Smooth muscle cell (in vitro differentiated cells): Measurements from ENCODE around the gene TUBA1C. TPM values are rescaled to one million over a fixed set of nuclear protein-coding genes. Genes with fewer than 3 reads are reported as not detected.

Source experiments
- DNase-seq: peaks from one replicate; lab custom pipeline; 2025; ENCODE audit not compliant: unreplicated experiment; lab: John Stamatoyannopoulos, UW
- H2AFZ ChIP-seq: fragments of 200-600 bp; sonication (generic); 2 replicates; pipeline ENCODE4 v1.6.0; 2016; ENCODE audit warnings: antibody characterized with exemption, low read depth, mild to moderate bottlenecking
- H3F3A ChIP-seq: fragments of 200-600 bp; sonication (generic); 2 replicates; pipeline ENCODE4 v1.6.0; 2017; ENCODE audit warnings: antibody characterized with exemption, low read depth
- H3K27ac ChIP-seq: fragments of 200-600 bp; sonication (generic); 2 replicates; pipeline ENCODE4 v1.5.1; 2016; ENCODE audit warnings: low read depth, mild to moderate bottlenecking
- H3K27me3 ChIP-seq: fragments of 200-600 bp; sonication (generic); 2 replicates; pipeline ENCODE4 v1.6.1; 2016; ENCODE audit warnings: low read depth, mild to moderate bottlenecking
- H3K36me3 ChIP-seq: fragments of 200-600 bp; sonication (generic); 2 replicates; pipeline ENCODE4 v1.5.1; 2016; ENCODE audit warnings: low read depth
- H3K4me1 ChIP-seq: fragments of 200-600 bp; sonication (generic); 2 replicates; pipeline ENCODE4 v1.5.1; 2016; ENCODE audit warnings: low read depth
- H3K4me2 ChIP-seq: fragments of 200-600 bp; sonication (generic); 2 replicates; pipeline ENCODE4 v1.6.0; 2016; ENCODE audit warnings: mild to moderate bottlenecking
- H3K4me3 ChIP-seq: fragments of 200-600 bp; sonication (generic); 2 replicates; pipeline ENCODE4 v1.5.1; 2016; ENCODE audit warnings: mild to moderate bottlenecking
- H3K79me2 ChIP-seq: fragments of 200-600 bp; sonication (generic); 2 replicates; pipeline ENCODE4 v1.6.0; 2016; ENCODE audit warnings: low read depth, mild to moderate bottlenecking
- H3K9ac ChIP-seq: fragments of 200-600 bp; sonication (generic); 2 replicates; pipeline ENCODE4 v1.6.0; 2016; ENCODE audit warnings: low read depth
- H3K9me3 ChIP-seq: fragments of 200-600 bp; sonication (generic); replicated peaks from 2 replicates; pipeline ENCODE4 v1.5.1; 2016; ENCODE audit warnings: low read depth
- H4K20me1 ChIP-seq: fragments of 200-600 bp; sonication (generic); 2 replicates; pipeline ENCODE4 v1.6.0; 2016; ENCODE audit warnings: low read depth
- WGBS: methylation state at CpG from one replicate; pipeline ENCODE4 v1.1.7; 2016; ENCODE audit warnings: low lambda C conversion rate; 5-methylcytosine and 5-hydroxymethylcytosine counted together
- polyA plus RNA-seq: library from polyadenylated mRNA; unstranded; fragments of >200 nt; fragmentation: Nextera tagmentation; extraction: Ambion mirVana; gene quantifications from 2 replicates; pipeline ENCODE4 v1.2.1, GENCODE V29; 2016
- total RNA-seq: library from RNA; depleted of rRNA; stranded (reverse); fragments of >200 nt; gene quantifications from 2 replicates; pipeline ENCODE4 v1.2.3, GENCODE V29; 2014
- TF ChIP-seq, protein P1 (sequence below): fragments of 200-600 bp; sonication (generic); IDR thresholded peaks from 2 replicates; pipeline ENCODE4 v1.5.1; 2017; ENCODE audit warnings: borderline replicate concordance, mild to moderate bottlenecking, antibody characterized with exemption; ENCODE audit not compliant: insufficient read depth, poor library complexity, severe bottlenecking

Gene TUBA1C
- total and polyA plus RNA-seq, 2 experiments from 2014 or later, result 284 to 586 TPM

DNA sequence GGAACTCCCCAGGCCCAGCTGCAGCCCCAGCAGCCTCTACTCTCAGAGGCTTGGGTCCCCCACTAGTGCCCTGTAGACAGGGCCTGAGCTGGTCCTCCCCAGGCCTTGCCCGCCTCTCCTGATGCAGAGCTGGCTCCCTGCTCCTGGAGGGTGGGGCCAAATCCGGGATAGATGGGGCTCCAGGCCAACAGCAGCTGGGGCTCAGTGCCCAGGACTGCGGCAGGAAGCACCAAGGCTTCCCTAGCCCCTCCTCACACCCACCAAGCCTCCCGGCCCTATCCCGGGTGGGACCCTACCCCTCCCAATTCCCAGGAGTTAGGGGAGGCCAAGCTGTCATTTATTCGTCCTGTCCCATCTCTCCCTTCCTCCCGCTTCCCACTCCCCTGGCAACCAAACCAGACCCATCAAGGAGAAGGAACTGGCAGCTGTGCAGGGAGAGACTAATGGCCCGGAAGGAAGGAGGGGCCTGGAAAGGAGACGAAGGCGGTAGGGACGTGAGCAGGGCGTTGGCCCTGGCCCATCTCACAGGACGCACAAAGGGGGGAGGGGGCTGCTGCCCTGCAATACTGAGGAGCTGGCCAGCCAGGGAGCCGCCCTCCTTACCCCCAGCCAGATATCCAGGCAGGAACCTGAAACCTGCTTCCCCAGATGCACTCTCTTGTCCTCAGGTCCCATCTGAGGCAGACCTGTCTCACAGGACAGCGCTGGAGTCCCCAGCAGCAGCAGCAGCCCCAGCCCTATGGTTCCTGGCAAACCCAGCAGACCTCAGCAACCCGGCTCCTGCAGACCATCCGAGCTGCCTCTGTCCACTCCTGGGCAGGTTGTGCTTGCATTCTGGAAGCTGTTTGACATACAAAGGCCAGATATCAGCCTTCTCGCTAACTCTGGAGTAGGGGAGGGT lies 28.4 kb downstream of the TUBA1C start:
- H3K4me2 ChIP-seq, result no peak overlapping the region
- no peaks in the 10 kb centered on the region for H4K20me1 ChIP-seq
- TF ChIP-seq, protein P1, sequence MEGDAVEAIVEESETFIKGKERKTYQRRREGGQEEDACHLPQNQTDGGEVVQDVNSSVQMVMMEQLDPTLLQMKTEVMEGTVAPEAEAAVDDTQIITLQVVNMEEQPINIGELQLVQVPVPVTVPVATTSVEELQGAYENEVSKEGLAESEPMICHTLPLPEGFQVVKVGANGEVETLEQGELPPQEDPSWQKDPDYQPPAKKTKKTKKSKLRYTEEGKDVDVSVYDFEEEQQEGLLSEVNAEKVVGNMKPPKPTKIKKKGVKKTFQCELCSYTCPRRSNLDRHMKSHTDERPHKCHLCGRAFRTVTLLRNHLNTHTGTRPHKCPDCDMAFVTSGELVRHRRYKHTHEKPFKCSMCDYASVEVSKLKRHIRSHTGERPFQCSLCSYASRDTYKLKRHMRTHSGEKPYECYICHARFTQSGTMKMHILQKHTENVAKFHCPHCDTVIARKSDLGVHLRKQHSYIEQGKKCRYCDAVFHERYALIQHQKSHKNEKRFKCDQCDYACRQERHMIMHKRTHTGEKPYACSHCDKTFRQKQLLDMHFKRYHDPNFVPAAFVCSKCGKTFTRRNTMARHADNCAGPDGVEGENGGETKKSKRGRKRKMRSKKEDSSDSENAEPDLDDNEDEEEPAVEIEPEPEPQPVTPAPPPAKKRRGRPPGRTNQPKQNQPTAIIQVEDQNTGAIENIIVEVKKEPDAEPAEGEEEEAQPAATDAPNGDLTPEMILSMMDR, result no peak
- DNase-seq, result no peak
- no peaks in the 10 kb centered on the region for H3K9me3 ChIP-seq
- no peaks in the 10 kb centered on the region for H3F3A ChIP-seq
- H3K9ac ChIP-seq, result no peak overlapping the region
- no peaks in the 10 kb centered on the region for H3K79me2 ChIP-seq
- H3K27ac ChIP-seq, result no peak overlapping the region
- H3K27me3 ChIP-seq, result peaks cover 52% of the 10 kb centered on the region
- 39% methylated on average over 17 of the region's 18 CpGs for WGBS
- no peaks in the 10 kb centered on the region for H3K4me1 ChIP-seq
- no peaks in the 10 kb centered on the region for H3K36me3 ChIP-seq
- no peak overlapping the region for H3K4me3 ChIP-seq
- H2AFZ ChIP-seq, result no peak overlapping the region

DNA sequence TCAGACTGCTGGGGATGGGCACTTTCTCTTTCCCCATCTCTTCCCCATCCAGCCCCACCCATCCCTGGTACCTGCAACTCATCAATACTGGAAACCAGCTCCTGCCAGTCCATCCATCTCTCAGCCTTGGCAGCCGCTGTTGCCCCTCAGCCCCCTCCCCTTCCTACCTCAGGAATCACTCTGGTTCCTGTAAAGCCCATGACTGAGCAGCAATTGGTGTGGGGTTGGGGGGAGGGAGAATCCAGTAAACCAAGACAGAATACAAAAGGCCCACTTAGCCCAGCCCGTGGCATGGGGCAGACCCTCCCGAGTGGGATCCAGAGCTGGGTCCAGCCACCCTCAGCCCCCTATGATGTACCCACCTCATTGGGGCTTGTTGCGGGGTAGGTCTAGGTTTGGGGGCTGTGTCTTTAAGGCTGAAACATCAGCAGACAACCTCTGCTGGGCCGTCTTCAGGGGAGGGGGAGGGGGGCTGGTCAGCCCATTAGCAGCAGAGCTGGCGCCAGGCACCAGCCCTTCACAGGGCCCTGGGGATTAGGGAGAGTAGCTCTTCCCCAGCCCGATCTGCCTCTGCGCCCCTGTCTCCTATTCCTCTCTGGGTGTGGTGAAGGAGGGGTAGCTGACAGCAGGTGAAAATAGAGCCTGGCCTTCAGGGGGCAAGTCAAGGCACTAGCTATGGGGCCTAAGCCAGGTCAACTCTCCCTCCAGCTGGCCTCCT lies 29.4 kb downstream of the TUBA1C start:
- no peaks in the 10 kb centered on the region for H3K79me2 ChIP-seq
- H3K9ac ChIP-seq, result no peak overlapping the region
- no peak overlapping the region for H2AFZ ChIP-seq
- no peak overlapping the region for H3K27ac ChIP-seq
- no peak for DNase-seq
- no peaks in the 10 kb centered on the region for H3K36me3 ChIP-seq
- H3K4me2 ChIP-seq, result no peak overlapping the region
- H3F3A ChIP-seq, result no peaks in the 10 kb centered on the region
- peaks cover 61% of the 10 kb centered on the region for H3K27me3 ChIP-seq
- TF ChIP-seq, protein P1, result no peak
- no peaks in the 10 kb centered on the region for H3K4me1 ChIP-seq
- H3K9me3 ChIP-seq, result no peaks in the 10 kb centered on the region
- 50% methylated on average over 8 of the region's 8 CpGs for WGBS
- H3K4me3 ChIP-seq, result no peak overlapping the region
- H4K20me1 ChIP-seq, result no peaks in the 10 kb centered on the region

DNA sequence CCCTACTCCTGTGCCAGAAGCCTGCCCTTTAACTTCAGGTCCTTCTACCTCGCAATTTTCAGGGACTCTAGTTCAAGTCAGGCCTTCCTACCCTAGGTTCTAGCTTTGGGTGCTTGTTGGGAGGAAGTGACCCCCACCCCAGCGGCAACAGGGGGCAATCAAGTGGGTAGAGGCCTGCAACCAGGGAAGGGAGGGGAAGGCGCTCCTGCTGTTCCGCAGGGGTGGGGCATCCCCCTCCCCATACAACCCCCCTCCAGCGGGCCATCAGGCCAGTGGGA lies 29.9 kb downstream of the TUBA1C start:
- TF ChIP-seq, protein P1, result no peak
- H3K79me2 ChIP-seq, result no peaks in the 10 kb centered on the region
- H3K27me3 ChIP-seq, result peaks cover 61% of the 10 kb centered on the region
- no peak overlapping the region for H3K4me2 ChIP-seq
- H3K36me3 ChIP-seq, result no peaks in the 10 kb centered on the region
- no peak overlapping the region for H2AFZ ChIP-seq
- H3K4me1 ChIP-seq, result no peaks in the 10 kb centered on the region
- H3K9ac ChIP-seq, result no peak overlapping the region
- H3K9me3 ChIP-seq, result no peaks in the 10 kb centered on the region
- no peak for DNase-seq
- no peak overlapping the region for H3K27ac ChIP-seq
- H3K4me3 ChIP-seq, result no peak overlapping the region
- no peaks in the 10 kb centered on the region for H4K20me1 ChIP-seq
- no peaks in the 10 kb centered on the region for H3F3A ChIP-seq
- WGBS, result 39% methylated on average over 4 of the region's 5 CpGs
